HUES48 (cell line): ENCODE data around the gene SLC24A4.

Source experiments
- H3K27ac ChIP-seq: one replicate; pipeline ENCODE4 v1.7.0; 2013; ENCODE audit warnings: low read depth, low read length, inconsistent platforms
- H3K27me3 ChIP-seq: 2 replicates; pipeline ENCODE4 v1.6.1; 2013; ENCODE audit warnings: mild to moderate bottlenecking, low read length; ENCODE audit not compliant: control insufficient read depth, insufficient read depth
- H3K36me3 ChIP-seq: 2 replicates; pipeline ENCODE4 v1.6.1; 2013; ENCODE audit warnings: low read length; ENCODE audit not compliant: control insufficient read depth, insufficient read depth
- H3K4me1 ChIP-seq: 2 replicates; pipeline ENCODE4 v1.6.1; 2013; ENCODE audit warnings: mild to moderate bottlenecking, low read length; ENCODE audit not compliant: control insufficient read depth, insufficient read depth
- H3K4me3 ChIP-seq: 2 replicates; pipeline ENCODE4 v1.5.1; 2013; ENCODE audit warnings: mild to moderate bottlenecking, low read depth, low read length
- H3K9ac ChIP-seq: 2 replicates; pipeline ENCODE4 v1.6.1; 2013; ENCODE audit warnings: mild to moderate bottlenecking, low read depth, low read length, moderate library complexity
- H3K9me3 ChIP-seq: 2 replicates; pipeline ENCODE4 v1.6.1; 2013; ENCODE audit warnings: low read length; ENCODE audit not compliant: control insufficient read depth, insufficient read depth

The SLC24A4 gene, protein sequence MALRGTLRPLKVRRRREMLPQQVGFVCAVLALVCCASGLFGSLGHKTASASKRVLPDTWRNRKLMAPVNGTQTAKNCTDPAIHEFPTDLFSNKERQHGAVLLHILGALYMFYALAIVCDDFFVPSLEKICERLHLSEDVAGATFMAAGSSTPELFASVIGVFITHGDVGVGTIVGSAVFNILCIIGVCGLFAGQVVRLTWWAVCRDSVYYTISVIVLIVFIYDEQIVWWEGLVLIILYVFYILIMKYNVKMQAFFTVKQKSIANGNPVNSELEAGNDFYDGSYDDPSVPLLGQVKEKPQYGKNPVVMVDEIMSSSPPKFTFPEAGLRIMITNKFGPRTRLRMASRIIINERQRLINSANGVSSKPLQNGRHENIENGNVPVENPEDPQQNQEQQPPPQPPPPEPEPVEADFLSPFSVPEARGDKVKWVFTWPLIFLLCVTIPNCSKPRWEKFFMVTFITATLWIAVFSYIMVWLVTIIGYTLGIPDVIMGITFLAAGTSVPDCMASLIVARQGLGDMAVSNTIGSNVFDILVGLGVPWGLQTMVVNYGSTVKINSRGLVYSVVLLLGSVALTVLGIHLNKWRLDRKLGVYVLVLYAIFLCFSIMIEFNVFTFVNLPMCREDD

GRCh38 chr14:92323011-92323915 is at the start of gene SLC24A4:
TSS of gene SLC24A4 (plus strand) at chr14:92323165. CDS start at chr14:92323831, 666 bp downstream.
- H3K27me3 ChIP-seq = peaks cover 77% of the 10 kb centered on the region
- no peaks in the 10 kb centered on the region for H3K36me3 ChIP-seq
- H3K4me3 ChIP-seq = peak within 1 kb of the TSS; percentile 52
- H3K4me1 ChIP-seq = 0 out of 2 replicates have a peak, but pooled peaks cover 8% of the 10 kb centered on the region
- H3K9me3 ChIP-seq = no peaks in the 10 kb centered on the region
- H3K9ac ChIP-seq = no peak within 1 kb of the TSS
- no peak within 1 kb of the TSS for H3K27ac ChIP-seq

GRCh38 chr14:92273166-92273565 is 49.8 kb upstream of the SLC24A4 start:
- Histone ChIP-seq H3K9me3 (no peaks in the 10 kb centered on the region), H3K36me3 (no peaks in the 10 kb centered on the region), H3K4me3 (no peak overlapping the region), H3K27me3 (no peaks in the 10 kb centered on the region), H3K27ac (no peak overlapping the region), H3K9ac (no peak overlapping the region), H3K4me1 (no peaks in the 10 kb centered on the region)

DNA sequence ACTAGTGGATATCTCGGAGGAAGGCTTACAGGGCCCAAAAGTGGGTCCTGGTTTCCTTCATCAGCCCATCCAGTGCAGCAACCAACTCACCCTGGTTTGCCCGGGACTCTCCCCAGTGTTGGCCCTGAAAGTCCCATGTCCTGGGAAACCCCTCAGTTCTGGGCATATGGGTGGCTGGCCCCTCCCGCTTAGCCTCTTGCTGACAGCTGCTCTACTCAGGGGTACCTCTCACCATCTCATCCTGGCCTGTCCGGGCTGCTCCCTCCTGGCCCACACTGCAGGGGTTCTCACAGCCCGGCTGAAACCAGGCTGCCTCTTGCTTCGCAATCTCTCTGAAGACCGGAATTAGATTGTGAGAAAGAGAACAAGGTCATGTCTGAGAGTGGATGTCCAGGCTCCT is 48.9 kb upstream of the SLC24A4 start:
- Histone ChIP-seq H3K27ac (no peak overlapping the region), H3K4me1 (no peaks in the 10 kb centered on the region), H3K27me3 (no peaks in the 10 kb centered on the region), H3K4me3 (no peak overlapping the region), H3K36me3 (no peaks in the 10 kb centered on the region), H3K9ac (no peak overlapping the region), H3K9me3 (no peaks in the 10 kb centered on the region)

GRCh38 chr14:92276074-92276473 is 46.9 kb upstream of the SLC24A4 start:
- Histone ChIP-seq H3K27ac (no peak overlapping the region), H3K27me3 (no peaks in the 10 kb centered on the region), H3K4me1 (no peaks in the 10 kb centered on the region), H3K36me3 (no peaks in the 10 kb centered on the region), H3K4me3 (no peak overlapping the region), H3K9ac (no peak overlapping the region), H3K9me3 (no peaks in the 10 kb centered on the region)

GRCh38 chr14:92277031-92277430 is 45.9 kb upstream of the SLC24A4 start:
- Histone ChIP-seq H3K36me3 (no peaks in the 10 kb centered on the region), H3K4me1 (no peaks in the 10 kb centered on the region), H3K9me3 (no peaks in the 10 kb centered on the region), H3K4me3 (no peak overlapping the region), H3K27me3 (no peaks in the 10 kb centered on the region), H3K27ac (no peak overlapping the region), H3K9ac (no peak overlapping the region)

DNA sequence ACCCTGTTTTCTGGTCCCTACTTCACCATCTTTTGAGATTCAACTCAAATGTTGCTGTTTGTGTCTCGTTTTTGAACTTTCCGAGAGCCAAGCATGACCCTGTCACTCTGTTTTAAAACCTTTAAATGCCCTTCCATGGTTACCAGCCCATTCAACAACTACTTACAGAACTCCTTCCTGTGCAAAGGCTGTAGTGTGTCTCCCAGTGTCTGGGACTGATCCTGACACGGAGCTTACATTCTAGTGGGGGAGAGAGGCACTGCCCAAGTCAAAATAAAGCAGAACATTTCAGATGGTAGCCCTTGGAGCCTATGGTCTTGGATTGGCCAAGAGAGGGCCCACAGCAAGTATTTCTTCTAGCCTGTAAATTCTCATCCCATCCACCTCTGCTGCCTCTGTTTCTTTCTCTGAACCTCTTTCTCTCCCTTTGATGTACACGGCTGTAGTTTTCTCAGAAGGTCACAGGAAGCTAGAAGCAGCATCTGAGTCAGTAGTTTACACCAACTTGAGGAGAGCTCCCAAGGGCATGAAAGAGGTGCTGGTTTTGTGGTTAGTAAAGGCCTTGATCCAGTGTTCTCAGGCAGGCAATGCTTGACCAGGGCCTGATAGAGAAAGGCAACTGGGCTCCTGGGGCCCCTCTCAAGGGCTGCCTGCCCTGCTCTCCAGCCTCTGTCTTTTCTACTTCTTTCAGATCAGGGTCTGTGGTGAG is 42.3 kb upstream of the SLC24A4 start:
- Histone ChIP-seq H3K4me1 (no peaks in the 10 kb centered on the region), H3K9ac (no peak overlapping the region), H3K4me3 (no peak overlapping the region), H3K27ac (no peak overlapping the region), H3K27me3 (no peaks in the 10 kb centered on the region), H3K9me3 (no peaks in the 10 kb centered on the region), H3K36me3 (no peaks in the 10 kb centered on the region)

DNA sequence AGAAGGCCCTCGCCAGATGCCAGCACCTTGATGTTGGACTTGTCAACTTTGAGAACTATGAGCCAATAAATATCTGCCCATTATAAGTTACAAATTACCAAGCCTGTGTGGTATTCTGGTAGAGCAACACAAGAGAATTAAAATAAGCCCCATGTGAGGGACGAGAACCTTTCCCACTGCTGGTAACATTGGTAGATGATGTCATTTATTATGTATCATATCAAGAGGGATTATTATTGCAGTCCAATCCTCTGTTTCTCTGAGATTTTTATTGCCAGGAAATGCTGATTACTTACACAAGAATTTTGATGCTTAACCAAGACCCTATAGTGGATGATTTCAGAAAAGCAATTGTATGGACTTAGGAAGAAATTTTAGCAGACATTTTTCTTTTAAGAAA is 40.3 kb upstream of the SLC24A4 start:
- Histone ChIP-seq H3K9ac (no peak overlapping the region), H3K4me3 (no peak overlapping the region), H3K27me3 (no peaks in the 10 kb centered on the region), H3K4me1 (no peaks in the 10 kb centered on the region), H3K9me3 (no peaks in the 10 kb centered on the region), H3K27ac (no peak overlapping the region), H3K36me3 (no peaks in the 10 kb centered on the region)

DNA sequence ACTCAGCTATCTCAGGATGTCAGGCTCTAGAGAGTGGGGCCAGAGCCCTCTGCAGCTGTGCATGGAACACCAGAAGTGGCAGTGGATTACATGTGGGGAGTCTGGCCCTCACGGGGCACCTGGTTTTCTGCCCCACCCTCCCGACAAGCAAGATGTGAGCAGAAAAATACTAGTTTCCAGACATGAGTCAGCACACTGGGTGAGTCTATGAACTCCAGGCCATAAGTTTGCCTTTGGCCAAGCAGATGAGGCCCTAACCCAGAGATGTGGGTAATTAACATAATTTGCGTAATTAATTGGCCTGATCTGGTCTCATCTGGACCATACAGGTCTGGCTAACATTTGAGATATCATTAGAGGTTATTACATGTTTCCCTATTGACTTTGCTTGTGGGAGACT is 37.7 kb upstream of the SLC24A4 start:
- Histone ChIP-seq H3K27ac (no peak overlapping the region), H3K4me3 (no peak overlapping the region), H3K9me3 (no peaks in the 10 kb centered on the region), H3K4me1 (no peaks in the 10 kb centered on the region), H3K9ac (no peak overlapping the region), H3K27me3 (no peaks in the 10 kb centered on the region), H3K36me3 (no peaks in the 10 kb centered on the region)

GRCh38 chr14:92287987-92288386 is 35.0 kb upstream of the SLC24A4 start:
- Histone ChIP-seq H3K4me3 (no peak overlapping the region), H3K27ac (no peak overlapping the region), H3K27me3 (no peaks in the 10 kb centered on the region), H3K9me3 (no peaks in the 10 kb centered on the region), H3K4me1 (no peaks in the 10 kb centered on the region), H3K36me3 (no peaks in the 10 kb centered on the region), H3K9ac (no peak overlapping the region)

- H3K36me3 ChIP-seq = no peaks in the 10 kb centered on the region
- no peak overlapping the region for H3K27ac ChIP-seq
- no peaks in the 10 kb centered on the region for H3K27me3 ChIP-seq
- no peak overlapping the region for H3K9ac ChIP-seq
- H3K4me1 ChIP-seq = no peaks in the 10 kb centered on the region
- no peaks in the 10 kb centered on the region for H3K9me3 ChIP-seq
- no peak overlapping the region for H3K4me3 ChIP-seq
Observed at GRCh38 chr14:92288994-92289660, 33.8 kb upstream of the SLC24A4 start.
